Fibroblast of mammary gland (primary cell): ENCODE measurements around the gene FBN1.

Experiments
- DNase-seq: peaks from one replicate; pipeline ENCODE4 v3.0.0-alpha.2; 2010; ENCODE audit warnings: low read depth
- H3K4me3 ChIP-seq: 2 replicates; pipeline ENCODE4 v1.5.1; 2011; ENCODE audit warnings: low read depth, mild to moderate bottlenecking, low read length, moderate library complexity; ENCODE audit not compliant: control insufficient read depth
- CTCF ChIP-seq: conservative IDR thresholded peaks from 2 replicates; pipeline ENCODE4 v1.5.1; 2011; ENCODE audit warnings: low read depth, low read length, inconsistent platforms; ENCODE audit not compliant: control insufficient read depth, insufficient read depth

FBN1 gene

GRCh38 chr15:48671103-48672022 lies 25.9 kb upstream of the FBN1 start:
- DNase-seq = peak; percentile 99
- H3K4me3 ChIP-seq = no peak overlapping the region
- TF ChIP-seq CTCF = peak; percentile 14

GRCh38 chr15:48667701-48668100 lies 22.2 kb upstream of the FBN1 start:
- TF ChIP-seq CTCF = no peak
- no peak overlapping the region for H3K4me3 ChIP-seq

GRCh38 chr15:48664436-48664835 lies 18.9 kb upstream of the FBN1 start:
- no peak overlapping the region for H3K4me3 ChIP-seq
- no peak for DNase-seq
- no peak for TF ChIP-seq CTCF

More at GRCh38 chr15:48667701-48668100, 22.2 kb upstream of the FBN1 start:
- peak; percentile 44 for DNase-seq

GRCh38 chr15:48657950-48658591 lies 12.6 kb upstream of the FBN1 start:
- DNase-seq = no peak
- no peak for TF ChIP-seq CTCF
- H3K4me3 ChIP-seq = no peak overlapping the region

GRCh38 chr15:48654801-48655200 lies 9.3 kb upstream of the FBN1 start:
- H3K4me3 ChIP-seq = no peak overlapping the region
- no peak for DNase-seq
- TF ChIP-seq CTCF = no peak

- H3K4me3 ChIP-seq = no peak overlapping the region
- DNase-seq = no peak
- TF ChIP-seq CTCF = no peak
Measured at GRCh38 chr15:48653913-48654670, 8.6 kb upstream of the FBN1 start.
